Epithelial cell of esophagus (primary cell): ENCODE results near the gene ZNF778.
"Not testable (repeated sequence)": the region's sequence is repeated elsewhere in the genome, so short reads cannot be mapped to it uniquely, and the experiment has no call there.

Experiments
- DNase-seq: peaks from one replicate; pipeline ENCODE4 v3.0.0; 2010; ENCODE audit warnings: low read depth
- H3K4me3 ChIP-seq: 2 replicates; pipeline ENCODE4 v1.5.1; 2011; ENCODE audit warnings: mild to moderate bottlenecking, low read length, control low read depth
- TF ChIP-seq, protein P1 (sequence below): IDR thresholded peaks from 2 replicates; pipeline ENCODE4 v1.5.1; 2011; ENCODE audit warnings: low read depth, mild to moderate bottlenecking, low read length, control low read depth, inconsistent platforms; ENCODE audit not compliant: insufficient read depth; ENCODE audit errors: missing control alignments

The ZNF778 gene

DNA sequence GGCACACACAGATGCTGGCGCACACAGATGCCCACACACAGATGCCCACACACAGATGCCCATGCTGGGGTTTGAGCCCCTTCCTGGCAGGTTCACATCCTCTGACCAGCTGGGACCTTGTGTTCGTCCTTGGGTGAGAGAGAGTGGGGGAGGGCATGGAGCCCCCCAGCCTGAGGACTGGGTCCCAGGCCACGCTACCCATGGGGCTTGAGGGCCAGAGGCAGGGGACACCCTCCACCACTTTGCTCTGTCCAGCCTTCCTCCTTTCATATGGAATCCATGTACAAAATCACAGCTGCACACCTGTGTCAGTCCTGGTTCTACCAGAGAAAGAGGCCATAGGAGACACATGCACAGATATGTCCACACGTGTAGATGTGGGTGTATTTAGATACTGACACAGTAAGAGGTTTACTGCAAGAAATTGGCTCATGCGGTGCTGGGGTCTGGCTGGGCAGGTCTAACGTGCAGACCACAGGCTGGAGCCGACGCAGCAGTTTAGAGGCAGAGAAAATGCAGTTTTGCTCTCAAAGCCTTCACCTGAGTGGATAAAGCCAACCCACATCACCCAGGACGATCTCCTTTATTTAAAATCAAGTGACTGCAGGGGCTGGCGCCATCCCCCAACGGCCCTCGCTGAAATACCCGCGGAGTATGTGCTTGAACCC is 28.0 kb upstream of the ZNF778 start:
- no peak overlapping the region for H3K4me3 ChIP-seq
- no peak for DNase-seq
- TF ChIP-seq, protein P1, sequence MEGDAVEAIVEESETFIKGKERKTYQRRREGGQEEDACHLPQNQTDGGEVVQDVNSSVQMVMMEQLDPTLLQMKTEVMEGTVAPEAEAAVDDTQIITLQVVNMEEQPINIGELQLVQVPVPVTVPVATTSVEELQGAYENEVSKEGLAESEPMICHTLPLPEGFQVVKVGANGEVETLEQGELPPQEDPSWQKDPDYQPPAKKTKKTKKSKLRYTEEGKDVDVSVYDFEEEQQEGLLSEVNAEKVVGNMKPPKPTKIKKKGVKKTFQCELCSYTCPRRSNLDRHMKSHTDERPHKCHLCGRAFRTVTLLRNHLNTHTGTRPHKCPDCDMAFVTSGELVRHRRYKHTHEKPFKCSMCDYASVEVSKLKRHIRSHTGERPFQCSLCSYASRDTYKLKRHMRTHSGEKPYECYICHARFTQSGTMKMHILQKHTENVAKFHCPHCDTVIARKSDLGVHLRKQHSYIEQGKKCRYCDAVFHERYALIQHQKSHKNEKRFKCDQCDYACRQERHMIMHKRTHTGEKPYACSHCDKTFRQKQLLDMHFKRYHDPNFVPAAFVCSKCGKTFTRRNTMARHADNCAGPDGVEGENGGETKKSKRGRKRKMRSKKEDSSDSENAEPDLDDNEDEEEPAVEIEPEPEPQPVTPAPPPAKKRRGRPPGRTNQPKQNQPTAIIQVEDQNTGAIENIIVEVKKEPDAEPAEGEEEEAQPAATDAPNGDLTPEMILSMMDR: no peak

DNA sequence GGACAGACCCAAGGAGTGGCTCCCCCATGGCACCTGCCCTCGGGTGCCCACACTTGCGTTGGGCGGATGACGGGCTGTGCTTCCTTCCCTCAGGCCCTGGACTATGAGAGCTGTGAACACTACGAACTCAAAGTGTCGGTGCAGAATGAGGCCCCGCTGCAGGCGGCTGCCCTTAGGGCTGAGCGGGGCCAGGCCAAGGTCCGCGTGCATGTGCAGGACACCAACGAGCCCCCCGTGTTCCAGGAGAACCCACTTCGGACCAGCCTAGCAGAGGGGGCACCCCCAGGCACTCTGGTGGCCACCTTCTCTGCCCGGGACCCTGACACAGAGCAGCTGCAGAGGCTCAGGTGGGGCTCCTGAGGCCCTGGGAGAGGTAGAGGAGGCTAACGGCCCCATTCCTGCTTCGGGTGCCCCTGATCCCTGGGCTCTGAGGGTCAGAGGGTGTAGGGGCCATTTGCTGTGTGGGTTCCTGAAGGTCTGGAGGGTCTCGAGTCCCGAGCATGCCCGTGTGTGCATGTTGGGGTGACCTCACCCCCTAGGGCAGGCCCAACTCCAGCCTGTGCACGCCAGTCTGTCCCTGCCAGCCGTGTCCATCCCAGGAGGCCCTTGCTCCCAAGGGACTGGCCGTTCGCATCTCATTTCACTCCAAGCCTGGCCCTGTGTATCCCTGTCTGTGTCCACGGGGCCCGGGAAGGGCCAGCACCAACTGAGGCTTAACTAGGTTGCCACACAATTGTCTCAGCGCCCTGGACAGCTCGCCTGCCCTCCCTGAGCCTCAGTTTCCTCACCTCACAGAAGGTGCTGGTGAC is 27.1 kb upstream of the ZNF778 start:
- TF ChIP-seq, protein P1: no peak

GRCh38 chr16:89191033-89191900 is 26.2 kb upstream of the ZNF778 start:
- DNase-seq: no peak
- TF ChIP-seq, protein P1: no peak
- H3K4me3 ChIP-seq: no peak overlapping the region

More for the DNA sequence above, 27.1 kb upstream of the ZNF778 start:
- no peak overlapping the region for H3K4me3 ChIP-seq
- no peak for DNase-seq

- DNase-seq: no peak
- H3K4me3 ChIP-seq: no peak overlapping the region
- TF ChIP-seq, protein P1: no peak
Observed at GRCh38 chr16:89191901-89192185, 25.7 kb upstream of the ZNF778 start.

DNA sequence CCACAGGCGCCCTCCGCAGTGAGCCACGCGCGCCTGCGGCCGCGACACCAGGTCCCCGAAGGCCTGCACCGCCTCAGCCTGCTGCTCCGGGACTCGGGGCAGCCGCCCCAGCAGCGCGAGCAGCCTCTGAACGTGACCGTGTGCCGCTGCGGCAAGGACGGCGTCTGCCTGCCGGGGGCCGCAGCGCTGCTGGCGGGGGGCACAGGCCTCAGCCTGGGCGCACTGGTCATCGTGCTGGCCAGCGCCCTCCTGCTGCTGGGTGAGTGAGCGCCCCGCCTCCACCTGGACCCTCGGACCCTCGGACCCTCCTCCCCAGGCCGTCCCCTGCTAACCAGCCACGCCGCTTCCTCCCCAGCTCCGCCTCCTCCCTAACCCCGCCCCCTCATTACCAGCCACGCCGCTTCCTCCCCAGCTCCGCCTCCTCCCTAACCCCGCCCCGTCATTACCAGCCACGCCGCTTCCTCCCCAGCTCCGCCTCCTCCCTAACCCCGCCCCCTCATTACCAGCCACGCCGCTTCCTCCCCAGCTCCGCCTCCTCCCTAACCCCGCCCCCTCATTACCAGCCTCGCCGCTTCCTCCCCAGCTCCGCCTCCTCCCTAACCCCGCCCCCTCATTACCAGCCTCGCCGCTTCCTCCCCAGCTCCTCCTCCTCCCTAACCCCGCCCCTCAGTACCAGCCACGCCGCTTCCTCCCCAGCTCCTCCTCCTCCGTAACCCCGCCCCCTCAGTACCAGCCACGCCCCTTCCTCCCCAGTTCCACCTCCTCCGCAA is 25.1 kb upstream of the ZNF778 start:
- H3K4me3 ChIP-seq: not testable (repeated sequence)
- DNase-seq: peak; percentile 93

DNA sequence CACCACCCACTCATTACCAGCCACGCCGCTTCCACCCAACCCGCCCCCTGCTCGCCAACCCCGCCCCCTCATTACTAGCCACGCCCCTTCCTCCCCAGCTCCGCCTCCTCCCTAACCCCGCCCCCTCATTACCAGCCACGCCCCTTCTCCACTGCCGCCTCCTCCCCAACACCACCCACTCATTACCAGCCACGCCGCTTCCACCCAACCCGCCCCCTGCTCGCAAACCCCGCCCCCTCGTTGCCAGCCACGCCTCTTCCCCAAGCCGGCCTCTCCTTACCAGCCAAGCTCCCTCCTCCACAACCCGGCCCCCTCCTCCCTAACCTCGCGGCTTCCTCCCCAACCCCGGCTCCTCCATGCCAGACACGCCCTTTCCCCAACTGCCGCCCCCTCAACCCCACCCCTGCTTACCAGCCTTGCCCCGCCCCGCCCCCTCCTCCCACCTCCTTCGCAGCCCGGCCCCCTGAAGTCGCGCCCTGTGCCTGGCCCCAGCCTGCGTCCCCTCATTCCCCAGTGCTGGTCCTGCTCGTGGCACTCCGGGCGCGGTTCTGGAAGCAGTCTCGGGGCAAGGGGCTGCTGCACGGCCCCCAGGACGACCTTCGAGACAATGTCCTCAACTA is 24.4 kb upstream of the ZNF778 start:
- H3K4me3 ChIP-seq: no peak overlapping the region
- TF ChIP-seq, protein P1: no peak
- DNase-seq: peak; percentile 78
